ENCODE measurements around the gene SPI1. TPM values are rescaled to one million over a fixed set of nuclear protein-coding genes. Genes with fewer than 3 reads are reported as not detected.

The SPI1 gene
- polyA plus RNA-seq, 1 donor (not counting 4 experiments of a cell fraction or from before 2014, with no cell fraction given): not detected

GRCh38 chr11:47400768-47401279 is 22.5 kb upstream of the SPI1 start:
- Histone ChIP-seq H3K4me2 (ENCODE audit: control insufficient read depth, extremely low read depth, insufficient read depth, low read depth, low read length) (peak overlapping the region; percentile 77), H2AFZ (ENCODE audit: control insufficient read depth, low read length) (peak overlapping the region; percentile 82), H3K79me2 (ENCODE audit: control insufficient read depth, insufficient read depth, low read length) (no peaks in the 10 kb centered on the region), H4K20me1 (ENCODE audit: control insufficient read depth, extremely low read depth, insufficient read depth, low read length) (no peaks in the 10 kb centered on the region), H3K27me3 (ENCODE audit: control insufficient read depth, extremely low read depth, insufficient read depth, low read length) (no peaks in the 10 kb centered on the region), H3K4me3 (ENCODE audit: control insufficient read depth in 2 of 3, extremely low read depth in 1 of 3, insufficient read depth in 2 of 3, low read depth in 1 of 3, low read length in 3 of 3) (peak overlapping the region in 2 of 3 experiments; percentile 38 to 54), H3K4me1 (ENCODE audit: control insufficient read depth, extremely low read depth, insufficient read depth, low read length) (peaks cover 21% of the 10 kb centered on the region), H3K9me3 (ENCODE audit: control insufficient read depth, low read depth, low read length) (no peaks in the 10 kb centered on the region), H3K27ac (ENCODE audit: control insufficient read depth, insufficient read depth, low read length) (no peak overlapping the region), H3K9me1 (ENCODE audit: control insufficient read depth, extremely low read depth, insufficient read depth, low read length) (no peaks in the 10 kb centered on the region), H3K9ac (ENCODE audit: control insufficient read depth, extremely low read depth, insufficient read depth, low read length) (peak overlapping the region; percentile 46), H3K36me3 (ENCODE audit: control insufficient read depth in 2 of 2, extremely low read depth in 1 of 2, insufficient read depth in 2 of 2, low read length in 2 of 2) (no peaks in the 10 kb centered on the region)
- no peak for DNase-seq (ENCODE audit: low read depth, low spot score)
- no peak for FAIRE-seq
- TF ChIP-seq, protein P1, sequence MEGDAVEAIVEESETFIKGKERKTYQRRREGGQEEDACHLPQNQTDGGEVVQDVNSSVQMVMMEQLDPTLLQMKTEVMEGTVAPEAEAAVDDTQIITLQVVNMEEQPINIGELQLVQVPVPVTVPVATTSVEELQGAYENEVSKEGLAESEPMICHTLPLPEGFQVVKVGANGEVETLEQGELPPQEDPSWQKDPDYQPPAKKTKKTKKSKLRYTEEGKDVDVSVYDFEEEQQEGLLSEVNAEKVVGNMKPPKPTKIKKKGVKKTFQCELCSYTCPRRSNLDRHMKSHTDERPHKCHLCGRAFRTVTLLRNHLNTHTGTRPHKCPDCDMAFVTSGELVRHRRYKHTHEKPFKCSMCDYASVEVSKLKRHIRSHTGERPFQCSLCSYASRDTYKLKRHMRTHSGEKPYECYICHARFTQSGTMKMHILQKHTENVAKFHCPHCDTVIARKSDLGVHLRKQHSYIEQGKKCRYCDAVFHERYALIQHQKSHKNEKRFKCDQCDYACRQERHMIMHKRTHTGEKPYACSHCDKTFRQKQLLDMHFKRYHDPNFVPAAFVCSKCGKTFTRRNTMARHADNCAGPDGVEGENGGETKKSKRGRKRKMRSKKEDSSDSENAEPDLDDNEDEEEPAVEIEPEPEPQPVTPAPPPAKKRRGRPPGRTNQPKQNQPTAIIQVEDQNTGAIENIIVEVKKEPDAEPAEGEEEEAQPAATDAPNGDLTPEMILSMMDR (optimal IDR thresholded peaks at IDR 0.05 in 1 of 3, IDR thresholded peaks at IDR 0.05 in 1 of 3, conservative IDR thresholded peaks at IDR 0.05 in 1 of 3; ENCODE audit: extremely low read depth in 1 of 3, insufficient read depth in 2 of 3, low read length in 3 of 3): peak in 1 of 3 experiments; percentile 4
- no peak for TF ChIP-seq EZH2 (IDR thresholded peaks at IDR 0.05; ENCODE audit: low read length)
- dilution Hi-C loops (cut with MboI; ENCODE audit: extremely low pct_ligation_motif_present, low sequenced_read_pairs): no loop called here

GRCh38 chr11:47399860-47400767 is 21.8 kb upstream of the SPI1 start:
- H3K27ac ChIP-seq (ENCODE audit: control insufficient read depth, insufficient read depth, low read length): no peak overlapping the region
- no peaks in the 10 kb centered on the region for H3K79me2 ChIP-seq (ENCODE audit: control insufficient read depth, insufficient read depth, low read length)
- no peaks in the 10 kb centered on the region for H4K20me1 ChIP-seq (ENCODE audit: control insufficient read depth, extremely low read depth, insufficient read depth, low read length)
- H3K9me3 ChIP-seq (ENCODE audit: control insufficient read depth, low read depth, low read length): no peaks in the 10 kb centered on the region
- no peaks in the 10 kb centered on the region for H3K9me1 ChIP-seq (ENCODE audit: control insufficient read depth, extremely low read depth, insufficient read depth, low read length)
- no peak for FAIRE-seq
- no peaks in the 10 kb centered on the region for H3K27me3 ChIP-seq (ENCODE audit: control insufficient read depth, extremely low read depth, insufficient read depth, low read length)
- H3K4me2 ChIP-seq (ENCODE audit: control insufficient read depth, extremely low read depth, insufficient read depth, low read depth, low read length): peak overlapping the region; percentile 77
- peak overlapping the region; percentile 82 for H2AFZ ChIP-seq (ENCODE audit: control insufficient read depth, low read length)
- H3K4me3 ChIP-seq (ENCODE audit: control insufficient read depth in 2 of 3, extremely low read depth in 1 of 3, insufficient read depth in 2 of 3, low read depth in 1 of 3, low read length in 3 of 3): peak overlapping the region; percentile 21 to 56 (median 38)
- no peak for TF ChIP-seq EZH2 (IDR thresholded peaks at IDR 0.05; ENCODE audit: low read length)
- TF ChIP-seq, protein P1 (optimal IDR thresholded peaks at IDR 0.05 in 1 of 3, IDR thresholded peaks at IDR 0.05 in 1 of 3, conservative IDR thresholded peaks at IDR 0.05 in 1 of 3; ENCODE audit: extremely low read depth in 1 of 3, insufficient read depth in 2 of 3, low read length in 3 of 3): no peak
- DNase-seq (ENCODE audit: low read depth, low spot score): no peak
- dilution Hi-C loops (cut with MboI; ENCODE audit: extremely low pct_ligation_motif_present, low sequenced_read_pairs): no loop called here
- H3K4me1 ChIP-seq (ENCODE audit: control insufficient read depth, extremely low read depth, insufficient read depth, low read length): peaks cover 21% of the 10 kb centered on the region
- peak overlapping the region; percentile 46 for H3K9ac ChIP-seq (ENCODE audit: control insufficient read depth, extremely low read depth, insufficient read depth, low read length)
- H3K36me3 ChIP-seq (ENCODE audit: control insufficient read depth in 2 of 2, extremely low read depth in 1 of 2, insufficient read depth in 2 of 2, low read length in 2 of 2): no peaks in the 10 kb centered on the region

Measured in keratinocyte (primary cell).